ENCODE measurements around the gene CS.
A peak's percentile ranks its signal among the peaks of the same experiment; 100 is the strongest.
"Not testable (repeated sequence)": the region's sequence is repeated elsewhere in the genome, so short reads cannot be mapped to it uniquely, and the experiment has no call there.

Gene CS

DNA sequence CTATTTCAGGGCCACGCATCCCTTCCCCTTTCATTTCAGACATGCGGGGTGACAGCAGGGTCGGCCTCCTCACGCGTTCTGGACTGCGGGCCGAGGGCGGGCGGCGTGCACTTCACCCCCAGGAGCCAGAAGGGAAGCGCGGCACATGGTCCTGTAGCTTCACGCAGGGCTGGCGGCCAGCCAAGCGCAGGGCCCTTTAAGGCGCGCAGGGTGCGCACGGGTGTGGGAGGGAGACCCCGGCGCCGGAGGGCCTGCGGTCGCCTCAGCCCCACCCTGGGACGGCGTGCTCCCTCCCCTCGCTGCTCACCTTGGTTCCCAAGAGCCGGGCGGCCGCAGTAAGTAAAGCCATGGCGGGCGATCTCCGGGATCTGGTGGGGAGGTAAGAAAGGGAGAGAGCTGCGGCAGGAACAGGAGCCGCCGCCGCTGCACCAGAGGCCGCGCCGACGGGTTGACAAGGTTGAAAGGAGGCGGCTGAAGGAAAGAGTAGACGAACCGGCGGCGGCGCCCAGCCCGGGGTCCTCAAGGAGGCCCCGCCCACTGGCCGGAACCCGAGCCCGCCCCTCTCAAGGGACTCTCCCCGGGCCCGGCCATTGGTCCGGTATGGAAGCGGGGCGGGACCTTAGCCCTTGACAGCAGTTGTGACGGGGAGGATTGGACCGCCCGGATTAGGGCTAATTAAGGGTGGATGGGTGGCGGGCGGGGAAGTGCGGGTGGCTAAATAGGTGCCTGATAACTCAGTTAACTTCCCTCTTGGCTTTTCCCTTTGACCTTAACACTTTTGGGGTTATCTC lies at the start of gene CS:
TSS of gene CS (minus strand) at position 478 of the 791 bp plus-strand sequence. CDS start at position 349, 129 bp downstream.
- Histone ChIP-seq H3K9ac (ENCODE audit: low read depth in 1 of 2, low read length in 2 of 2) (peak within 1 kb of the TSS; percentile 79 to 87), H3K4me1 (ENCODE audit: control insufficient read depth in 2 of 2, insufficient read depth in 2 of 2, low read length in 2 of 2) (peaks cover 32 to 35% of the 10 kb centered on the region in 2 donors), H3K9me3 (ENCODE audit: control insufficient read depth in 2 of 2, low read length in 2 of 2) (no peaks in the 10 kb centered on the region), H3K36me3 (ENCODE audit: control insufficient read depth in 2 of 2, insufficient read depth in 2 of 2, low read length in 2 of 2) (peaks cover 6 to 10% of the 10 kb centered on the region in 2 donors), H3K4me3 (ENCODE audit: low read length in 2 of 2) (peak within 1 kb of the TSS; percentile 85 to 88), H3K27ac (ENCODE audit: low read depth in 2 of 2, low read length in 2 of 2) (peak within 1 kb of the TSS; percentile 93 to 98), H3K27me3 (ENCODE audit: control insufficient read depth in 2 of 2, insufficient read depth in 2 of 2, low read length in 2 of 2) (no peaks in the 10 kb centered on the region)

- peaks cover 55 to 70% of the 10 kb centered on the region in 2 donors for H3K36me3 ChIP-seq (ENCODE audit: control insufficient read depth in 2 of 2, insufficient read depth in 2 of 2, low read length in 2 of 2)
- no peaks in the 10 kb centered on the region for H3K9me3 ChIP-seq (ENCODE audit: control insufficient read depth in 2 of 2, low read length in 2 of 2)
- no peaks in the 10 kb centered on the region for H3K27me3 ChIP-seq (ENCODE audit: control insufficient read depth in 2 of 2, insufficient read depth in 2 of 2, low read length in 2 of 2)
- no peak overlapping the region for H3K27ac ChIP-seq (ENCODE audit: low read depth in 2 of 2, low read length in 2 of 2)
- H3K4me3 ChIP-seq (ENCODE audit: low read length in 2 of 2) = no peak overlapping the region
- H3K4me1 ChIP-seq (ENCODE audit: control insufficient read depth in 2 of 2, insufficient read depth in 2 of 2, low read length in 2 of 2) = no peaks in the 10 kb centered on the region
- no peak overlapping the region for H3K9ac ChIP-seq (ENCODE audit: low read depth in 1 of 2, low read length in 2 of 2)
These were observed 48.6 kb upstream of the CS start for GRCh38 chr12:56348776-56349175.

DNA sequence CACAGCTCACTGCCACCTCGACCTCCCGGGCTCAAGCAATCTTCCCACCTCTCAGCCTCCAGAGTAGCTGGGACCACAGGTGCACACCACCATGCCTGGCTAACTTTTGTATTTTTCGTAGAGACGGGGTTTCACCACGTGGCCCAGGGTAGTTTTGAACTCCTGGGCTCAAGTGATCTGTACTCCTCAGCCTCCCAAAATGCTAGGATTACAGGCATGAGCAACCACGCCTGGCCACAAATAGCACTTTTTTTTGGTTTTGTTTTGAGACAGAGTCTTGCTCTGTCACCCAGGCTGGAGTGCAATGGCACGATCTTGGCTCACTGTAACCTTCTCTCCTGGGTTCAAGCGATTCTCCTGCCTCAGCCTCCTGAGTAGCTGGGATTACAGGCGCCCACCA lies 47.1 kb upstream of the CS start:
- not testable (repeated sequence) for H3K4me3 ChIP-seq (ENCODE audit: low read length in 2 of 2); H3K9me3 ChIP-seq (ENCODE audit: control insufficient read depth in 2 of 2, low read length in 2 of 2); H3K27ac ChIP-seq (ENCODE audit: low read depth in 2 of 2, low read length in 2 of 2); H3K9ac ChIP-seq (ENCODE audit: low read depth in 1 of 2, low read length in 2 of 2); H3K27me3 ChIP-seq (ENCODE audit: control insufficient read depth in 2 of 2, insufficient read depth in 2 of 2, low read length in 2 of 2); H3K4me1 ChIP-seq (ENCODE audit: control insufficient read depth in 2 of 2, insufficient read depth in 2 of 2, low read length in 2 of 2)
- H3K36me3 ChIP-seq (ENCODE audit: control insufficient read depth in 2 of 2, insufficient read depth in 2 of 2, low read length in 2 of 2) = peaks cover 64 to 76% of the 10 kb centered on the region in 2 donors

DNA sequence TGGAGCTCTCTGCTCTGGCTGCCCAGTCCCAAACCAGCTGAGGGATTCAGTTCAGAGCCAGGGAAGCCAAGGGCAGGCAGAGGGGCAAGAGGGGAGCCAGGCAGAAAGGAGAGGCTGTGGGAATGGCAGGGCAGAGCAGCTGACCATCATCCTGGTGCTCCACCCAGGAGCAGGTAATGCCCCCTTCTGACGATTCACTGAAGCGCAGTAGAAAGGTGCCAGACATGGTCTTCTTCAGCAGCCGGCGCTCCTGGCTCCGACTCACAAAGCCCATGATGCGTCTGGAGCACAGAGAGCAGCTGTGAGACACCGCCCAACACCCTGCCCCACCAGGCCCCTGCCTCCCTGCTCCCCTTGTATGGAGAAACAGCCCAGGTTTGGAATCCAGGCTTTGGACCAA lies 46.5 kb upstream of the CS start:
- Histone ChIP-seq H3K27me3 (ENCODE audit: control insufficient read depth in 2 of 2, insufficient read depth in 2 of 2, low read length in 2 of 2) (no peaks in the 10 kb centered on the region), H3K4me3 (ENCODE audit: low read length in 2 of 2) (no peak overlapping the region), H3K27ac (ENCODE audit: low read depth in 2 of 2, low read length in 2 of 2) (no peak overlapping the region), H3K9ac (ENCODE audit: low read depth in 1 of 2, low read length in 2 of 2) (no peak overlapping the region), H3K4me1 (ENCODE audit: control insufficient read depth in 2 of 2, insufficient read depth in 2 of 2, low read length in 2 of 2) (no peaks in the 10 kb centered on the region), H3K36me3 (ENCODE audit: control insufficient read depth in 2 of 2, insufficient read depth in 2 of 2, low read length in 2 of 2) (peaks cover 63 to 75% of the 10 kb centered on the region in 2 donors), H3K9me3 (ENCODE audit: control insufficient read depth in 2 of 2, low read length in 2 of 2) (no peaks in the 10 kb centered on the region)

DNA sequence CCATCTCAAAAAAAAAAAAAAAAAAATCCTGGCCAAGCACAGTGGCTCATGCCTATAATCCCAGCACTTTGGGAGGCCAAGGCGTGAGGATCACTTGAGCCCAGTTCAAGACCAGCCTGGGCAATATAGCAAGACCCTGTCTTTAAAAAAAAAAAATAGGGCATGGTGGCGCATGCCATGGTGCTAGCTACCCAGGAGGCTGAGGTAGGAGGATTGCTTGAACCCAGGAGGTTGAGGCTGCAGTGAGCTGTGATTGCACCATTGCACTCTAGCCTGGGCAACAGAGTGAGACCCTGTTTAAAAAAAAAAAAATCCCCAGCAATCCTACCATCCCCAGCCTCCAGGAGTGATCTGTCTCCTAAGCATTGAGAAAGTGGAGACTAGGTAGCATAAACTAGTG lies 42.2 kb upstream of the CS start:
- not testable (repeated sequence) for H3K4me1 ChIP-seq (ENCODE audit: control insufficient read depth in 2 of 2, insufficient read depth in 2 of 2, low read length in 2 of 2); H3K27ac ChIP-seq (ENCODE audit: low read depth in 2 of 2, low read length in 2 of 2); H3K27me3 ChIP-seq (ENCODE audit: control insufficient read depth in 2 of 2, insufficient read depth in 2 of 2, low read length in 2 of 2); H3K9me3 ChIP-seq (ENCODE audit: control insufficient read depth in 2 of 2, low read length in 2 of 2); H3K9ac ChIP-seq (ENCODE audit: low read depth in 1 of 2, low read length in 2 of 2); H3K4me3 ChIP-seq (ENCODE audit: low read length in 2 of 2)
- H3K36me3 ChIP-seq (ENCODE audit: control insufficient read depth in 2 of 2, insufficient read depth in 2 of 2, low read length in 2 of 2) = peaks cover 31 to 36% of the 10 kb centered on the region in 2 donors

- no peaks in the 10 kb centered on the region for H3K27me3 ChIP-seq (ENCODE audit: control insufficient read depth in 2 of 2, insufficient read depth in 2 of 2, low read length in 2 of 2)
- H3K4me1 ChIP-seq (ENCODE audit: control insufficient read depth in 2 of 2, insufficient read depth in 2 of 2, low read length in 2 of 2) = no peaks in the 10 kb centered on the region
- H3K4me3 ChIP-seq (ENCODE audit: low read length in 2 of 2) = no peak overlapping the region
- no peaks in the 10 kb centered on the region for H3K9me3 ChIP-seq (ENCODE audit: control insufficient read depth in 2 of 2, low read length in 2 of 2)
- H3K36me3 ChIP-seq (ENCODE audit: control insufficient read depth in 2 of 2, insufficient read depth in 2 of 2, low read length in 2 of 2) = peaks cover 28 to 29% of the 10 kb centered on the region in 2 donors
- no peak overlapping the region for H3K9ac ChIP-seq (ENCODE audit: low read depth in 1 of 2, low read length in 2 of 2)
- H3K27ac ChIP-seq (ENCODE audit: low read depth in 2 of 2, low read length in 2 of 2) = no peak overlapping the region
These were observed 41.5 kb upstream of the CS start for GRCh38 chr12:56341616-56342015.

GRCh38 chr12:56339158-56339422 lies 39.0 kb upstream of the CS start:
- peaks cover 15 to 16% of the 10 kb centered on the region in 2 donors for H3K36me3 ChIP-seq (ENCODE audit: control insufficient read depth in 2 of 2, insufficient read depth in 2 of 2, low read length in 2 of 2)
- peak overlapping the region; percentile 38 to 60 for H3K27ac ChIP-seq (ENCODE audit: low read depth in 2 of 2, low read length in 2 of 2)

DNA sequence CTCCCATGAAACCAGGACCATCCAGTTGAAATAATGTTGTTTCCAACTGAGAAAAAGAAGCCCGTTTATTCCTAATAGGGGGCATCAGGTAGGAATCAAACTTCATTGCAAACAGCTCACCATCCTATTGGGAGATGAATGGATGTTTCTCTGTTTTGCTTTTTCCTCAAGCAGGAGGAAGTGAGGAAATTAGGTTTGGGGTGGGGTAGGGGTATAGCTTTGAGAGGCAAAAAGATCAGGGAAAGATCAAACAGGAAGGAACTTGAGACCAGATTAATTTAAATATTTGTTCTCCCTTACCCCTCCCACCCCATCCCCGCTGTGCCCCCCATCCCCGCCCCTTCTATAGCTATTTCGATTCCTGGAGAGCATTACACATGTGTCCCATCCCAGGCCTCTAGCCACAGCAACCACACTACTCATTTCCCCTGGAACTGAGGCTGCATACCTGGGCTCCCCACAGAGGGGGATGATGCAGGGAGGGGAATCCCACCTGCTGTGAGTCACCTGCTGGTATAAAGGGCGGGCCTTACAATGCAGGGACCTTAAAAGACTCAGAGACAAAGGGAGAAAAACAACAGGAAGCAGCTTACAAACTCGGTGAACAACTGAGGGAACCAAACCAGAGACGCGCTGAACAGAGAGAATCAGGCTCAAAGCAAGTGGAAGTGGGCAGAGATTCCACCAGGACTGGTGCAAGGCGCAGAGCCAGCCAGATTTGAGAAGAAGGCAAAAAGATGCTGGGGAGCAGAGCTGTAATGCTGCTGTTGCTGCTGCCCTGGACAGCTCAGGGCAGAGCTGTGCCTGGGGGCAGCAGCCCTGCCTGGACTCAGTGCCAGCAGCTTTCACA lies 38.4 kb upstream of the CS start, which contains the start of gene IL23A:
TSS of gene IL23A (plus strand) at position 577 of the 850 bp plus-strand sequence. CDS start at position 738, 161 bp downstream.
- H3K36me3 ChIP-seq (ENCODE audit: control insufficient read depth in 2 of 2, insufficient read depth in 2 of 2, low read length in 2 of 2) = peaks cover 9 to 10% of the 10 kb centered on the region in 2 donors
- peak within 1 kb of the TSS; percentile 38 to 60 for H3K27ac ChIP-seq (ENCODE audit: low read depth in 2 of 2, low read length in 2 of 2)
- H3K27me3 ChIP-seq (ENCODE audit: control insufficient read depth in 2 of 2, insufficient read depth in 2 of 2, low read length in 2 of 2) = no peaks in the 10 kb centered on the region
- no peaks in the 10 kb centered on the region for H3K9me3 ChIP-seq (ENCODE audit: control insufficient read depth in 2 of 2, low read length in 2 of 2)
- H3K4me3 ChIP-seq (ENCODE audit: low read length in 2 of 2) = peak within 1 kb of the TSS; percentile 33 to 40
- peaks cover 3 to 7% of the 10 kb centered on the region in 2 donors for H3K4me1 ChIP-seq (ENCODE audit: control insufficient read depth in 2 of 2, insufficient read depth in 2 of 2, low read length in 2 of 2)
- H3K9ac ChIP-seq (ENCODE audit: low read depth in 1 of 2, low read length in 2 of 2) = peak within 1 kb of the TSS in 1 of 2 donors; percentile 3

More at GRCh38 chr12:56339158-56339422, 39.0 kb upstream of the CS start:
- Histone ChIP-seq H3K4me1 (ENCODE audit: control insufficient read depth in 2 of 2, insufficient read depth in 2 of 2, low read length in 2 of 2) (peaks cover 3 to 7% of the 10 kb centered on the region in 2 donors), H3K9me3 (ENCODE audit: control insufficient read depth in 2 of 2, low read length in 2 of 2) (no peaks in the 10 kb centered on the region), H3K9ac (ENCODE audit: low read depth in 1 of 2, low read length in 2 of 2) (peak overlapping the region in 1 of 2 donors; percentile 3), H3K4me3 (ENCODE audit: low read length in 2 of 2) (peak overlapping the region; percentile 33 to 40), H3K27me3 (ENCODE audit: control insufficient read depth in 2 of 2, insufficient read depth in 2 of 2, low read length in 2 of 2) (no peaks in the 10 kb centered on the region)

DNA sequence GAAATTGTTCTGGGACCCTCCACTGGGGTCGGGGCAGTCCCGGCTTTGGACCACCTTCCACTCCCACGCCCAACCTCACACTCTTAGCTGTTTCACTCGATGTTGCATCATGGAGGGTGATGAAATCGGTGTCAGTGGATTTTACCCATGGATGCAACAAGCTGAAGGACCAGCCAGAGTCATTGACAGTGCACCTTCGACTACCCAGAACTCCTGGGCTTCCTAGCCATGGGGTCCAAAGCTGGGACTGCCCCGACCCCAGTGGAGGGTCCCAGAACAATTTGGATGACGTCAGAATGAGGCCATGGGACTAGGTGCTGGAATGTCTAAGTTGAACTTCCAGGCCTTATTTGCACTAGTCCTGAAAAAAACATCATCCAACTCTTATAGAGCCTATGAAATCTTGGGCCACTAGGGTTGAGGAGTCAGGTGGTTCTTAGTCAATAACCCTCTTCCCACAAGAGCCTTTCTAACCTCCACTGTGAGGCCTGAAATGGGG lies 37.7 kb upstream of the CS start:
- Histone ChIP-seq H3K4me3 (ENCODE audit: low read length in 2 of 2) (no peak overlapping the region), H3K9ac (ENCODE audit: low read depth in 1 of 2, low read length in 2 of 2) (no peak overlapping the region), H3K27me3 (ENCODE audit: control insufficient read depth in 2 of 2, insufficient read depth in 2 of 2, low read length in 2 of 2) (no peaks in the 10 kb centered on the region), H3K4me1 (ENCODE audit: control insufficient read depth in 2 of 2, insufficient read depth in 2 of 2, low read length in 2 of 2) (peaks cover 6 to 9% of the 10 kb centered on the region in 2 donors), H3K27ac (ENCODE audit: low read depth in 2 of 2, low read length in 2 of 2) (no peak overlapping the region), H3K36me3 (ENCODE audit: control insufficient read depth in 2 of 2, insufficient read depth in 2 of 2, low read length in 2 of 2) (peaks cover 2 to 3% of the 10 kb centered on the region in 2 donors), H3K9me3 (ENCODE audit: control insufficient read depth in 2 of 2, low read length in 2 of 2) (no peaks in the 10 kb centered on the region)

Data from mucosa of rectum (tissue), 2 donors.